PC-3 (cell line): ENCODE results near the gene HNRNPCL4. TPM values are rescaled to one million over a fixed set of nuclear protein-coding genes. Genes with fewer than 3 reads are reported as not detected.
"Not testable (repeated sequence)": the region's sequence is repeated elsewhere in the genome, so short reads cannot be mapped to it uniquely, and the experiment has no call there.

ENCODE experiments used
- ATAC-seq: fragments of 200-7000 bp; cut with Tn5 transposase; 2 replicates; pipeline ENCODE4 v1.9.1; 2020; ENCODE audit warnings: mild to moderate bottlenecking, moderate library complexity
- Bru-seq: library from RNA; stranded (reverse); fragments of 400-500 nt; gene quantifications from one replicate; lab custom pipeline; 2021; lab: Mats Ljungman, UMichigan
- BruChase-seq, 2 experiments: library from RNA; stranded (reverse); fragments of 400-500 nt; gene quantifications; one replicate each; lab custom pipeline; 2021; lab: Mats Ljungman, UMichigan
- BruUV-seq: library from RNA; stranded (reverse); fragments of 400-500 nt; replicated peaks from 2 replicates; lab custom pipeline; 2021; lab: Mats Ljungman, UMichigan
- CTCF ChIA-PET: fragments of 300-600 bp; sonication (Branson Sonifier 250); formaldehyde crosslinking; loops from one replicate; lab custom pipeline; 2022; ENCODE audit warnings: antibody characterized with exemption; lab: Charles Lee
- POLR2A ChIA-PET: fragments of 300-600 bp; sonication (Branson Sonifier 250); formaldehyde crosslinking; loops from one replicate; lab custom pipeline; 2022; ENCODE audit warnings: antibody characterized with exemption; ENCODE audit not compliant: unreplicated experiment; lab: Charles Lee
- DNase-seq: peaks from one replicate; pipeline ENCODE4 v3.0.0-alpha.2; 2015
- H2AFZ ChIP-seq: fragments of 300-600 bp; sonication (generic); 2 replicates; pipeline ENCODE4 v1.6.0; 2016; ENCODE audit warnings: antibody characterized with exemption, low read length
- H3F3A ChIP-seq: fragments of 300-600 bp; sonication (generic); one replicate; pipeline ENCODE4 v1.6.0; 2017; ENCODE audit warnings: antibody characterized with exemption, low read length, control low read depth, mild to moderate bottlenecking; ENCODE audit not compliant: unreplicated experiment
- H3K27ac ChIP-seq: fragments of 300-600 bp; sonication (generic); 2 replicates; pipeline ENCODE4 v1.5.1; 2016; ENCODE audit warnings: mild to moderate bottlenecking, low read length
- H3K27me3 ChIP-seq: fragments of 300-600 bp; sonication (generic); 2 replicates; pipeline ENCODE4 v1.6.1; 2016; ENCODE audit warnings: low read length, mixed read lengths
- H3K36me3 ChIP-seq: fragments of 300-600 bp; sonication (generic); 2 replicates; pipeline ENCODE4 v1.6.1; 2016; ENCODE audit warnings: low read depth, mixed run types, low read length, mixed read lengths
- H3K4me1 ChIP-seq: fragments of 300-600 bp; sonication (generic); 2 replicates; pipeline ENCODE4 v1.5.1; 2016; ENCODE audit warnings: low read length; ENCODE audit not compliant: insufficient read depth
- H3K4me2 ChIP-seq: fragments of 300-600 bp; sonication (generic); 2 replicates; pipeline ENCODE4 v1.6.0; 2016; ENCODE audit warnings: low read length
- H3K4me3 ChIP-seq: fragments of 300-600 bp; sonication (generic); 2 replicates; pipeline ENCODE4 v1.5.1; 2016; ENCODE audit warnings: mild to moderate bottlenecking, low read length, mixed read lengths
- H3K79me2 ChIP-seq: fragments of 300-600 bp; sonication (generic); 2 replicates; pipeline ENCODE4 v1.6.1; 2017; ENCODE audit warnings: low read length, mixed read lengths
- H3K9ac ChIP-seq: fragments of 300-600 bp; sonication (generic); 2 replicates; pipeline ENCODE4 v1.6.0; 2016; ENCODE audit warnings: mild to moderate bottlenecking, low read length
- H3K9me2 ChIP-seq: fragments of 300-600 bp; sonication (generic); replicated peaks from 2 replicates; pipeline ENCODE4 v1.6.1; 2016; ENCODE audit warnings: mixed run types, low read length, mixed read lengths
- H3K9me3 ChIP-seq: fragments of 300-600 bp; sonication (generic); 2 replicates; pipeline ENCODE4 v1.6.1; 2016; ENCODE audit warnings: low read length, mixed read lengths
- H4K20me1 ChIP-seq: fragments of 300-600 bp; sonication (generic); 2 replicates; pipeline ENCODE4 v1.6.1; 2016; ENCODE audit warnings: low read length, mixed read lengths
- intact Hi-C: fragments of 100-400 bp; cut with micrococcal nuclease; formaldehyde crosslinking; loops from 2 replicates; pipeline ENCODE4 v1.9.0; 2023
- long read RNA-seq: library from polyadenylated mRNA; unstranded; transcript quantifications from one replicate; pipeline ENCODE4 v2.0.0, GENCODE V29; 2021; ENCODE audit not compliant: unreplicated experiment
- total RNA-seq: library from RNA; depleted of rRNA; stranded (reverse); fragments of >200 nt; gene quantifications from 2 replicates; pipeline ENCODE4 v1.2.3, GENCODE V29; 2014; rRNA removed

The HNRNPCL4 gene
- total RNA-seq (not detected in 2 replicates), Bru-seq, nascent RNA (not detected), BruChase-seq, experiment 1, labeled RNA remaining after a 6-hour chase (not detected), BruChase-seq, experiment 2, labeled RNA remaining after a 2-hour chase (not detected)
- long read RNA-seq, result 0 reads

GRCh38 chr1:13165531-13165930, at the start of gene HNRNPCL4:
TSS of gene HNRNPCL4 (minus strand) at chr1:13165631. CDS start at chr1:13165467, 164 bp downstream.
- CTCF ChIA-PET, H3K9ac ChIP-seq, ATAC-seq, H3K79me2 ChIP-seq, H3K4me1 ChIP-seq, H3F3A ChIP-seq, BruUV-seq, H3K27ac ChIP-seq, H2AFZ ChIP-seq, POLR2A ChIA-PET, H3K4me3 ChIP-seq, DNase-seq, H3K27me3 ChIP-seq, H3K4me2 ChIP-seq, H4K20me1 ChIP-seq, H3K9me3 ChIP-seq, H3K9me2 ChIP-seq, intact Hi-C loops, H3K36me3 ChIP-seq: not testable (repeated sequence)

GRCh38 chr1:13208712-13209111, 43.3 kb upstream of the HNRNPCL4 start:
- BruUV-seq, POLR2A ChIA-PET: not testable (repeated sequence)

GRCh38 chr1:13201309-13201708, 35.9 kb upstream of the HNRNPCL4 start, which contains the start of gene PRAMEF13:
TSS of gene PRAMEF13 (minus strand) at chr1:13201409. CDS start at chr1:13199589, 1,820 bp downstream.
- H3K4me2 ChIP-seq, H4K20me1 ChIP-seq, H3K79me2 ChIP-seq, H3K9ac ChIP-seq, H3K9me3 ChIP-seq, ATAC-seq, H3K27ac ChIP-seq, DNase-seq, H3K27me3 ChIP-seq, POLR2A ChIA-PET, H3K36me3 ChIP-seq, H3K4me1 ChIP-seq, BruUV-seq, H2AFZ ChIP-seq, H3K9me2 ChIP-seq, CTCF ChIA-PET, H3K4me3 ChIP-seq, H3F3A ChIP-seq, intact Hi-C loops: not testable (repeated sequence)

More at GRCh38 chr1:13208712-13209111, 43.3 kb upstream of the HNRNPCL4 start:
- H3K4me1 ChIP-seq, H3K27me3 ChIP-seq, H3K79me2 ChIP-seq, CTCF ChIA-PET, H3K4me2 ChIP-seq, H4K20me1 ChIP-seq, H3F3A ChIP-seq, H3K4me3 ChIP-seq, ATAC-seq, H3K27ac ChIP-seq, H3K9ac ChIP-seq, intact Hi-C loops, H3K36me3 ChIP-seq, H3K9me2 ChIP-seq, H3K9me3 ChIP-seq, DNase-seq, H2AFZ ChIP-seq: not testable (repeated sequence)

GRCh38 chr1:13171548-13171947, 6.1 kb upstream of the HNRNPCL4 start, which contains the start of gene PRAMEF9:
TSS of gene PRAMEF9 (plus strand) at chr1:13171848. CDS start at chr1:13175281, 3,433 bp downstream.
- H3K9me2 ChIP-seq, H4K20me1 ChIP-seq, H3K9ac ChIP-seq, H3K79me2 ChIP-seq, H3K27me3 ChIP-seq, H3K4me3 ChIP-seq, CTCF ChIA-PET, POLR2A ChIA-PET, H3K27ac ChIP-seq, BruUV-seq, H3K9me3 ChIP-seq, intact Hi-C loops, ATAC-seq, H3K36me3 ChIP-seq, H3F3A ChIP-seq, DNase-seq, H3K4me2 ChIP-seq, H2AFZ ChIP-seq, H3K4me1 ChIP-seq: not testable (repeated sequence)

- CTCF ChIA-PET, BruUV-seq, H4K20me1 ChIP-seq, H3K4me1 ChIP-seq, H3K27ac ChIP-seq, intact Hi-C loops, H3K9ac ChIP-seq, H3F3A ChIP-seq, H2AFZ ChIP-seq, H3K9me2 ChIP-seq, H3K36me3 ChIP-seq, H3K4me3 ChIP-seq, H3K4me2 ChIP-seq, H3K9me3 ChIP-seq, POLR2A ChIA-PET, ATAC-seq, H3K79me2 ChIP-seq, H3K27me3 ChIP-seq, DNase-seq: not testable (repeated sequence)
Observed at GRCh38 chr1:13155909-13156308, 9.5 kb downstream of the HNRNPCL4 start, which contains the start of gene PRAMEF26. TSS of gene PRAMEF26 (minus strand) at chr1:13156009. CDS start at chr1:13153095, 2,914 bp downstream.

- H3K4me1 ChIP-seq, H2AFZ ChIP-seq, DNase-seq, H3F3A ChIP-seq, POLR2A ChIA-PET, H3K79me2 ChIP-seq, H3K9me2 ChIP-seq, H3K9ac ChIP-seq, intact Hi-C loops, H3K4me2 ChIP-seq, H4K20me1 ChIP-seq, H3K27ac ChIP-seq, BruUV-seq, CTCF ChIA-PET, H3K4me3 ChIP-seq, H3K36me3 ChIP-seq, H3K27me3 ChIP-seq, ATAC-seq, H3K9me3 ChIP-seq: not testable (repeated sequence)
Observed at GRCh38 chr1:13116754-13117153, 48.7 kb downstream of the HNRNPCL4 start, which contains the start of gene HNRNPCL2. TSS of gene HNRNPCL2 (minus strand) at chr1:13116854. CDS start at chr1:13116400, 454 bp downstream.
